Activated T-helper 1 cell treated with anti-CD3 and anti-CD28 coated beads, Interleukin-2, amount 50 U/mL, for 16 hours (primary cell): ENCODE data around the gene RASEF.

Experiments used
- DNase-seq, 2 donors: peaks; one replicate each; pipeline ENCODE4 v3.0.0-alpha.2; 2020; ENCODE audit warnings: low read depth in 1 of 2, low spot score in 1 of 2

Gene RASEF

DNA sequence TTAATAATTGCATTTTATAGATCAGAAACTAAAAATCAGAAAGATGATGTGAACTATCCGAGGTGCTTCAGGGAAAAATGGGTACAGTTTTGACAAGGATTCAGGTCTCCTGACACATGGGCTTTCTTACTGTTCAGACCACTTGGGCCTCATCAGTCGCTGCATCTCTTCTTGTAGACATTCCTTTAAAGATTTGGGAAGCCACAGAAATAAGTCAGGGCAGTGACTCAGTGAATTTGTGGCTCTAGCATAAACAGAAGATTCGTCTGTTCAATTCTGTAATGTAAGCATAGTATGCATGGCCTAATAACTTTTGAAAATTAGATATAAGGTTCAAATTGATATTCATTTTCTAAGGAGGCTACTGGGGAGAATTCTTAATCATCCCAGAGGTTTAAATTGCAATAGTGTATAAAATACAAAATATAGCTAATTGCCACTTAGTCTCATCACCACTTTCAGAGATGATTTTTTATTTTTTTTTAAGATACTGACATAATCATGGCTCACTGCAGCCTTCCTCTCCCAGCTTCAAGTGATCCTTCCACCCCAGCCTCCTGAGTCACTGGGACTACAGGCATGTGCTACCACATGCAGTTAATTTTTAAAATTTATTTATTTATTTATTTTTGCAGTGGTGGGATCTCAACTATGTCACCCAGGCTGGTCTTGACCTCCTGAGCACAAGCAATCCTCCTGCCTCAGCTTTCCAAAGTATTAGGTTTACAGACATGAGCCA is 48.9 kb downstream of the RASEF start:
- DNase-seq: no peak

DNA sequence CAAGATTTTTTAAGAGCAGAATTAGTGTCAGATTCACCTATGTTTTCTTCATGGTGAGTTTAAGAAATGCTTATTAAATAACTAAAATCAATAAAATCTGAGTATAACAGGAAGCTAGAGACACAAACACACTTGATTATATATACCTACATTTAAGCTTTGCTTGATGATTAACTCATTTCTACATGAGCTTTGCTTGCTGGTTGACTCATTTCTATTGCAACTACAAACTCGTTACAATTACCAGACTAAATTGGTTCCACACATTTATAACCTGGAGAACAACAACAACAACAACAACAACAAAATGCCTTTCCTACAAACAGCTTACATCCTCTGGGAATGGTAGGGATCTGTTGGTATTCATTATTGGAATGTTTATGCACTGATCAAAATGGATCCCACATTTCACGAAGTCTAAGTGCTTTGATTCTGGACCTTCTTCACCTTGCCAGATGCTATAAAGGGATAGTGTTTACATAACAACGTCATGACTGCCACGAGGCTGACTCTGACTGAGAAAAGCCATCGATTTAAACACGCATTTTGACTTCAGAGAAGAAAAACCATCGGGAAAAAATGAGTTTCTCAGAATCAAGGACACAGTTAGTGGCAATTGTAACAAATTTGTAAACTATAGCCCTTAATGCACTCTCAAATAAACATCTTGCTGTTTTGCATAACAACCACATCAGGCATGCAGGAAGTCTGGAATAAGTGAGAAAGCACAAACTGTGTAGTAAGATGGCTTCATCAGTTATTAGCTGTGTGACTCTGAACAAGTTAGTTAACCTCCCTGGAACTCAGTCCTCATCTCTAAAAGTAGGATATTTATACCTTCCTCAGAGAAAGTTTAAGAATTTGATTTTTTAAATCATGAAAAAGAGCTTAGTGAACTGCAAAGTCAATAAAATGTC is 49.8 kb downstream of the RASEF start:
- DNase-seq: no peak

DNA sequence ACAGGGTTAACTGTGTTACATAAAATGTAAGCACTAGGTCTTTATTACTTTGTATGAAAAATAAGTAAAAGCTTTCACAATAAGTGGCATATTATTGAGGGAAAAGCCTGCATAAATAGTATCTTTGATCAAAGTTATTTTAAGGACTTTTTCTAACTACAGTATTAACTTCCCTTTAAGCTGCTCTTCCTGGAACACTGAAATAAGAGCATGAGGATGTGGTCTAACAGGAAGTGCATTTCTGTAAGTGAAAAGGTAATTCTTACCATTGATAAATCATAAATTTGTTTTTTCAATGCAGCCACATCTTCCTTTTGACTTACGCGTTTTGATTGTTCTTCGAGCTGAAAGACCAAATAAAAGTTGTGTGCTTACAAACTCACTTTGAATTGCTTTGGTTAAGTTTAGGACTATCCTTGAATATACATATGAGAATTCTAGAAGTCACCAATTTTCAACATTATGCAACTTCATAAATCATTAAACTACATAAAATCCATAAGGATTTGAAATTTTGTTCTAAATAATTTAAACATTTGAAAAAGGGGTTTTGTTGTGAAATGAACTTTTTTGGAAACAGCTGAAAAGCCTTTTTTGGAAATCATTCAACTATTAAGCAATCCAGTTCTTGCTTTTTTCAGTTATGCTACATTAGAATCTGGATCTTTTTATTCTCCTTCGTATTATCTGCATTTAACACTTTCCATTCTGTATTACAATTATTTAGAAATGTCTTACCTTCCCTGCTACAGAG is 50.6 kb downstream of the RASEF start:
- no peak for DNase-seq

DNA sequence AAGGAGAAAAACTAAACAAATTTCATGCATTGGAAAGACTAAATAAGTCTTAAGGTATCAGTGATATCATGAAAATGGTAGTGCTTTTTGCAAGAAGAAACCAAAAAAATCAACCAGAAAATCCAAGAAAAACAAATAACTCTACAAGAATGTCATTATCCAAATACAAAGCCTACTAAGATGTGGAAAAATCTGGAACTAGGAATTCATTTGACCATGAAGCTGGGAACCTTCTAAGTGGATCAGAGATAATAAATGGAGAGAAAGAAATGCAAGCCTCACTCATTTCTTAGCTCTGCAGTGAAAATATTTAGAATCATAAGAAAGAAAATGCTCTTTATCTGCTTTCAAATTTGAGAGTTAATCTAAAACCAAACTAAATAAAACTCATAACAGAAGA is 51.3 kb downstream of the RASEF start:
- DNase-seq: no peak

DNA sequence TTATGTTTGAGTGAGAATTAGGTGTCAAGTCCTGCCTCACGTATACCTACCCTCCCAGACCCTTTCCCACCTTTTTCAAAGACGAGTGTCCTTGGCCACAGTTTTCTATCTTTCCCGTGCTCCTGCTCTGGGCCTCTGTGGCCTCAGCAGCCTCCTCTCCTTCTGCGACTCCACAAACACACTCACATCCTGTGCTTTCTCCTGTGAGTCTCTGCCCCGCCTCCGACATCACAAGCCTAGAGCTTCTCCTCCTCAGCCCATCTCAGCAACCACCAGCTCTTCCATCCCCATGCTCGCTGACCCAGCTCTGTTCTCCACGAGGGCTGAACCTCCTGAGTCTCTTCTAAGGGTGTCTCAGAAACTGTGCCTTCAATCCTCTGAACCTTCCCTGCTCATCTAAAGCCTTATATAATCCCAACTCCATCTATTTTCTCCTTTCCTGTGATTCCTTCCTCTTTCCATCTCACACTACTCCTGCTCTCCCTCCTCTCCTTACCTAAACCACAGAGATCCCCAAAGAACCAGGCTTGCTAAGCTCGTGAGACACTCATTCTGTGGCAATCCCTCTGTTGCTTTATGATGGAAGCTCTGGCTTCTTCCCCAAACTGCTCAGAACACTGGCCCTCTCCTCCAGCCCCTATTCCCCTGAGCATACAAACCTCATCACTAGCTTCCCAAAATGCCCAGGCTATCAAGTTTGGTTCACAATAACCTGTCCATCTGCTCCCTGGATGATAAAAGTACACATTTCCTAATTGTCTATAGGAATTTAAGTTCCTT is 55.2 kb downstream of the RASEF start:
- no peak for DNase-seq

DNA sequence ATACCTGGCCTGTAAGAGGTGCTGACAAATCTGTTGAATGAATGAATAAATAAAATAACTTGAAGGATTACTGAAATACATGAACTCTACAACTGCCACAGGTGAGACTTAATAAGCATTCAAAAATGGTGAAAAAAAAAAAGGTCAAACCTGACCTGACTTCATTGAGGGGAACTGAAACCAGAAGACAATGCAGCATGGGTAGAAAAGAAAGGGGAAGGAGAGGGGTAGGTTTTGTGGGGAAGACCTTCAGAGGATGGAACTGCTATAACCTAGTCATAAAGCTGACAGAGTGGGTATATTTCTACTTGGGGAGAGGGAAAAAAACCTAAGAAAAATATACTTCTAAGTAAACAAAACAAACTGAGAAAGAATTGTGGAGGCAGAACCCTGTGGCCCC is 56.6 kb downstream of the RASEF start:
- no peak for DNase-seq

DNA sequence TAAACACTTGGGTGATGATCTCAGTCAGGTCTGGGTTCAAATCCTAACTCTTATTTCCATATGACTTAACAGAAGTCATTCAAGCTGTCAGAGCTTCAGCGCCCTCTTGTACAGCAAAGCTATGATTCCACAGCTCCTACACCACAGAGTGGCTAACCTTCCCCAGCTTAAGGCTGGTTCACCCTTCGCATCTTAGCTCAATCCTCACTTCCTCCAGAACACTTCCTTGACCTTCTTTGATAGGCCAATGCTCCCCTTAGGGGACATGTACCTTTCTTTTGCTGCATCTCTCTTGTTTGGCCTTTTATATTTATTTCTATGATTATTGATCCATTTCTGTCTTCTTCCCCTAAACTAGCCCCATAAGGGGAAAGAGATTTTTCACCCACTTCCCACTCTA is 57.0 kb downstream of the RASEF start:
- no peak for DNase-seq

DNA sequence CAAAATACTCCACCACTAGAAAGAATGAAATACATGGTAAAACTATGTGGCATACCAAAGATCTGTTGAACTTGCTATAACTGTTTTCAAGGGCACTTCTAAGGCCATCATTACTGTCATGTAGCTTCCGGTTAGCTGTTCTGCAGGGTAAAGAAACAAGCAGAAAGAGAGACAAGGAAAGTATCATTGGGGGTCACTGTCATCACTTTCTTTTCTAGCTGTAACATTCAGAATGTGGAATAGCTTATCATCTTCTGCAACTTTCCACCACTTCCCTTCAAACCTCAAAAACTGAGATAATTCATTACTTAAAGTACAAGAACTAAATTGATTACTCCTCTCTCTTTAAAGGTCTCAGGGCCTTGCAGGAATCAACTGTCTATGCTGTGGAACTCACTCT is 57.6 kb downstream of the RASEF start:
- DNase-seq: no peak

DNA sequence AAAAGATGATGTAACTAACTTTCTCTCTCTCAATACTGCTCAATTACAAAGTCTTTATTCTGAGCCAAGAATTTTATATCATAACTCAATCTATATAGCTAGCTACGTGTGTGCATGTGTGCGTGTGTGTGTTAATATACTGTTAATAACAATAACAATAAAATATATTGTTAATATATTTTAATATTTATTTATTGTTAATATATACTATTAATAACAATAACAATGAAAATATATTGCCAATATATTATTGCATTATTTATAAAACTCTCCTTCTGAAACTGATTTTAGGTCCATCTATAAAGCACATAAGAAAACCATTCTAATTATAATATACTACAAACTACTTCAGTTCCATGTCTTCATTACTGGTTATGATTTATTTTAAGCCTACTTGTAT is 60.6 kb downstream of the RASEF start:
- no peak for DNase-seq

DNA sequence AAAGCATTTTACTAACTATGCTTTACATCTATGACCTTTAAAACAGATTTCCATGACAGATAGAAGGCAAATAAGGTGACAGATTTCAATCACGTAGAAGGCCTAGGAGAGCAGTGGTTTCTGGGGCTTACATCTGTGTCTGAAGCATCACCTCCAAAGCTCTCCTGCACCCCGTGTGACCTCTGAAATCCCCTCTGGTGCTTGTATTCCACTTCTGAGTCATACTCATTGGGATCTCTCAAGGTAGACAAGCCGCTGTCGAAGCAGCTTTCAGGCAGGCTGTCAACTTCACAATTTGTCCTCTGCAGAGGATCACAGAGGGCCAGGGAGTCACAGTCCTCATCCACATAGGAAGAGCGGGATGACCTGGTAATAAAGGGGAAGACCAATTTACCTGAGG is 62.2 kb downstream of the RASEF start:
- no peak for DNase-seq

DNA sequence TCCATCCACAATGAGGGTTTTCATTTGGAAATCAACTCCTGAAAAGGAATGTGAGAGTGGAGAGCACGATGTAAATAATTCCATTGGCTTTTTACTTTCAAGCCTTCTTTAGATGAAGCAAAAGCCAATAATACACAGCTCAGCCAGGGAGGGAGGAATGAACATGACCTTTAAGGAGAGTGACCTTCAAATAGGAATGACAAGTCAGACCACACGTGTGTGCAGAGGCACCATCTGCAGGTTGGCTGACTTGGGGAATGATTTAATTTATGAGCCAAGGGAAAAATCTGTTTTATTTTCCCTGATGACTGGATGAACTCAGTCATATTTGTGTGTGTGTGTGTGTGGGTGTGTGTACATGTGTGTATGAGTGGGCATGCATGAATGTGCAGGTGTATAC is 64.5 kb downstream of the RASEF start:
- no peak for DNase-seq

DNA sequence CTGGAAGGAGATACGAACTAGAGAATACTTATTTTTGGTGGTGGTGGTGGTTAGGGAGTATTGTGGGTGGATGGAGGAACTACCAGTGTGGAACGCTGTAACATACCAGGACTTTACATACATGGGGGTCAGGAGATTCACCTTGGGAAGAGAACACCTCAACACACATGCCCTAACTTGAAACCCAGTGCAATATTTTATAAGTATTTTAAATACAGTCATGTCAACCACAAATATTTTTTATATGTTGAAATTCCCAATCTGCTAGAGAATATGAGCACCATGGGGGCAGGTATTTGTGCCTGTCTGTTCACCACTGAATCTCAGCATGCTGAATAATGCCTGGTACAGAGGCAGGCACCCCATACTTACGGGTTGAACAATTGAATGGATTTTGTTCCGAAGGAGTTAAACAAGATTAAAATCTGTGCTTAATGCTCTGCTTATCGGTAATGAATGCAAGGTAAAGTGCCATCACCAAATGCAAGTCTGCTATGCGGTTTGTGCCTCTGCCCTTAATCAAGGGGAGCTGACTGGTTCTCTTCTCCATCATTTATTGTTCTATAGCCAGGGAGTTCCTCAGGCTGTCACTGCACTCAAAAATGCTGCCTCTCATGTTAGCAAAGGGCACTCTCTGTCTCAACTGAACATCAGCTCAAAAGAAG is 65.3 kb downstream of the RASEF start:
- DNase-seq: no peak

DNA sequence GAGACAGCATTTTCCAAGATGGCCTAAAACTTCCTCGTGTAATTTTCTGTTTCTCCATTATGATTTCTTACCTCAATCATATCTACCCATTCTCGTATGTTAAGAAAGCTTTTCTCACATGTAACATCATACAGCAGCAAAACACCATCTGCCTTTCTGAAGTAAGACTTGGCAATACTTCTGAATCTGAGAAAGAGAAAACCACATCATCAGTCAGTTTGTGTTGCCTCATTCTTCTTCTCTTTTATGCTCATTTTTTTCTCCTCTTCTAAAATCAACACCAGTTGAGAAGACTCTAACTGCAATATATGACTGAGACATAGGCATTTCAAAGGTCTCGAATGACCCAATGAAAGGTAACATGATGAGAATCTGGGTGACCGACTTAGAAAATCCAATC is 66.0 kb downstream of the RASEF start:
- DNase-seq: no peak

DNA sequence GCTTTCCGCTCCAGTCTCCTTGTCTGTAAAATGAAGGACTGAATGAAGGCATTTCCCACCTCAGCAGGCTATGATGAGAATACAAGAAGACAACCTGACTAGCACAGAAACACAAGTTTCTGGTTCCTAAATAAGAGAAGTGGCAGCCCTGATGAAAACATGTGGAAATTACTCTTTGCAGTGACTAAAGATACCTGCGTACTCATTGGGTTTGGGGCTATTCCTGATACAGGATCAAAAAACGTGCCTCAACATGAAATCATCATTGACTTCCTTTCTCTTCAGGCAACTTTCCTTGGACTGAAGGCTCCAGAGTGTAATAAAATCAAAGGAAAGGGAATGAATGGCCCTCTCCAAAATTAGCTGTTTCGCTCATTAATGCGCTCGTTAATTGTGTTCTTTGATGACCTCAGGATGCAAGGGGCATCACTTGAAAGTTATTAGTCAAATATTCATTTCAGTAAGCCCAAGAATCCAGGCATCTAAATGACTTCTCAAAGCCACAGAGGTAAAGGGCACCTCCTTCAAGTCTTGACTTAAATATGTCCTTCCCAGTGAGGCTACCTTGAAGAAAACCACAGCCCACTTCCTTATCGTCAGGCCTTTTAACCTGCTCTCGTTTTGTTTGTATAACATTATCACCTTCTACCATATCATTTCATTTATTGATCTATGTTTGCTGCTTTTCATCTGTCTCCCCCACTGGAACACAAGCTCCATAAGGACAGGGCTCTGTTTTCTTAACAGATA is 68.9 kb downstream of the RASEF start:
- DNase-seq: no peak

DNA sequence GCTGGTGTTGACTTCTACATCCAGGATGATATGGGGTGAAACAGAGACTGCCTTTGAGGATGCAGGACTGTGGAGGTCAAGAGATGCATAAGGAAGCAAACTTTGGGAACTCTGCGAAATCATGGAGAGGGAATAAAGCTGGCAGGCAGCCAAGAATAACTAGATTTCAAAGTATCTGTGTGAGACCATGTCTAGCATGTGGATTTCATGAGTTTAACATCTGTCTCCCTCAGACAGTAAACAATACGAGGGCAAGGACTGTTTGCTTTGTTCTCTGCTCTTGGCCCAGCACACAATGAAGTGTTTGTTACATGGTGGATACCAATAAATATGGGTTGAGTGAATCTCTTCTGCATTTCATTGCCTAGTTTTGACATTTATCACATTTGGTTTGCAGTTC is 71.3 kb downstream of the RASEF start:
- no peak for DNase-seq

DNA sequence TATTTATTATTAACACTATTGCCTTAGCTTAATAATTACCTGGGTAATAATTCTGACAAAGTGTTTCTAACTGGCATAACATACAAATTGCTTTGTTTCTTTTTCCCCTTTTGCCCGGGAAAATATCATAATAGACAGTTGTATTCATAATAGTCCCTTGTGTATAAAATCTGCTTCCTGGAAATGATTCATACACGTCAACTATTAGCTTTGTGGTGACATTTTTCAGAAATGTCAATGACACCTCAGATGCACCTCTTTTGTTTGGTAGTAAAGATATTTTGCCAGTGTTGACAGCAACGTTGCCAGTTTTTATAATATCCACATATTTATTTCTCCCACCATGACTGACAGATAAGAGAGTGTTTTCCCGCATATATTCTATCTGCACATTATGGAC is 73.0 kb downstream of the RASEF start:
- DNase-seq: no peak

DNA sequence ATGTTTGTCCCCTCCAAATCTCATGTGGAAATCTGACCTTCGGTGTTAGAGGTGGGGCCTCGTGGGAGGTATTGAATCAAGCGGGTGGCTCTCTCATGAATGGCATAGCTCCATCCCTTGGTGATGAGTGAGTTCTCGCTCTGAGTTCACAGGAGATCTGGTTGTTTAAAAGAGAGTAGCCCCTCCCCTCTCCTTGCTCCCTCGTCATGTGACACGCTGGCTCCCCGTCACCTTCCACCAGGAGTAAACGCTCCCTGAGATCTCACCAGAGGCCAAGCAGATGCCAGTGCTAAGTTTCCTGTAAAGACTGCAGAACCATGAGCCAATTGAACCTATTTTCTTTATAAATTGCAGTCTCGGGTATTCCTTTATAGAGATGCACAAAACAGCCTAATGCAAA is 74.5 kb downstream of the RASEF start:
- DNase-seq: no peak

DNA sequence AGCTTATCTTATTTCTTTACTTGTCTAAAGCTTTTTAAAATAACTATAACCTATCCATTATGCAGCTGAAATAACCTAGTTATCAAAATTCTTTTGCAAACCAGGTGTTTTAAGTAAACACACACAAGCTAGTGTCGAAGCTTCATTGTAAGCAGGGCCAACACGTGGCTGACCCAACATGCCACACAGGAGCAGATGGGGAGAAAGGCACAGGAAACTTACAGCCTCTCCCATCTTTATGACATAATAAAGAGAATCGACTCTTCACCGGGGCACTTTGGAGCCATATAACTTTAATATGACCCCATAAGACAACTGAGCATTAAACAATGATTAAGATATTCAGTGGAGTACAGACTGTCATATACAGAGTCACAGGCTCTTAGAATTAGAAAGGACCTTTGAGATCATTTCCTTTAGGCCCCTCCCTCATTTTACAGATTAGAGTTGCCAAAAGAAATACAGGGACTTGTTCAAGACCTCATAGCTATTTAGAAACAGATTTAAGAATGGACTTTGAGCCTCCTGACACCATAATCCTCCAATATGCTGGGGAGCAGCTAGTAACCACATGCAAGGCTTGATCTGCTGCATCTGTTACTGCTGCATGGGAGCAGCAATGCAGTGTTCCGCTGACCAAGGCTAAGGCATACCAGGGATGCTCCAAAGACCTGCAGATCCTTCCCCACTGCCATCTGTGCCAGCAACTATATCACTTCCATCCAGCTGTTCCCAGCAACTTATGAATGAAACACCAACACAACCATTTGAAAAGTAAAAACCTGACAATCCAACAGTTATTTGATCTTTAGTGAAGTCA is 75.4 kb downstream of the RASEF start:
- no peak for DNase-seq

DNA sequence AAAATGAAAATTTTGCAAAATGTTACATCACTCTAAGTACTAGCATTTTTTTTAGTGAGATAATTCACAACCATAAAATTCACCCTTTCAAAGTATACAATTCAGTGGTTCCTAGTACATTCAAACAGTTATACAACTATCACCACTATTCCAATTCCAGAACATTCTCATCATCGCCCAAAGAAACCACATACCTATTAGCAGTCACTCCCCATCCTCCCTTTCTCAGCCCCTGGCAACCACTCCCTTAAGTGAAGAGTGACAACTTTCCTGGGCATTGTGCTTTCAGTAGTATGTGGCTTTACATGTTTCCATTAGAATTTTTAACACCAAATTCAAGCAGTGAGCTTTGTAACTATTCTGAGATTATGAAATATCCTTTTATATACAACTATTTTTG is 81.4 kb downstream of the RASEF start:
- DNase-seq: no peak
